HG03342 (cell line): ENCODE data around the gene BORCS5.
"Not testable (repeated sequence)": the region's sequence is repeated elsewhere in the genome, so short reads cannot be mapped to it uniquely, and the experiment has no call there.

Experiments used
- ATAC-seq: cut with Tn5 transposase; IDR thresholded peaks from one replicate; pipeline ENCODE4 v1.9.1; 2021; ENCODE audit warnings: mild to moderate bottlenecking, moderate library complexity; ENCODE audit not compliant: unreplicated experiment

BORCS5 gene

DNA sequence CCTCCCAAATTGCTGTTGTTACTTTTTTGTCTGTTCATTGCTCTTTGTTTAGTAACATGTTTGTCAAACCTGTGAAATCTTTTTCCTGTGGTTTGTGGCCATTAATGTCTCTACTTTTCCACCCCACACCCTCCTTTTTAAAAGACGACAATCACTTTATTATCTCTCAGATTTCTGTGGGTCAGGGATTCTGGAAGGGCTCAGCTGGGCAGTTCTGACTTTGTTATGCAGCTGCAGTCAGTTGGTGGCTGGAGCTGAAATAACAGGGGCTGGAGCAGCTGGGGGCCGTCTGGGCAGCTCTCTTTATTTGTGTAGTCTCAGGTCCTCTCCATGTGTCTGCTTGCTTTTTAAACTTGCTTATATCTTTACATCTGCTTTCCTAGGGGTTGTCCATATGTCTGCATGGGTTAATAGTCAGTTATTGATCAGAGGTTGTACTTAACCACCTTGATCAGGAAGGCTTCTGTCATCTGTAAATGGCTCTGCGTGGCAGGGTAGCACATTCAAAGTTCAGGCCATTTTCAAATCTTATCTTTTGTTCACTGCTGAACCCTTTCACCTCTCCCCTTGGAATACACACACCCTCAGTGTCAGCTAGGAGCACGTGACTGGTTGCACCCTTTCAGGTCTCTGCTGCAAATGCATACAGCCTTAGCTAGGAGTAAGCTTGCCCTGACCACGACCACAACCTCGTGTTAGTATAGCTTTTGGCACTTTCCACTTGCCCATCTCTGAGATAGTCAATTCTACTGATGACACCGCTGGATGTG lies 27.9 kb downstream of the BORCS5 start:
- ATAC-seq: no peak

DNA sequence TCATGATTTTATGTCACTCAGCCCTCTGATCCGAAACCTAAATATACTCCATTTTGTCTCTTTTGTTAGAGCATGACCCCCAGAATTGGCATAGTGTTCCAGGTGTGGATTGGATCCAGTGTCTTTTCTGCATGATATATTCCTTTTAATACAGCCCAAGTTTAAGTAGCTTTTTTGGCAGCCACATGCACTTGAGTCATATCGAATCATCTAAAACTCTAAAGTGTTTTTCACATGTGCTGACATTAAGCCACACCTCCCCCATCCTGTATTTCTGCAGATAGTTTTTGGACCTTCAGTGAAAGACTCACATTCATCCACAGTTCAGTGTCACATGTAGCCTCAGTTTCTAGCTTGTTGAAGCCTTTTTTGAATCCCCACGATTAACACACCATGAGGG lies 30.6 kb downstream of the BORCS5 start:
- no peak for ATAC-seq

DNA sequence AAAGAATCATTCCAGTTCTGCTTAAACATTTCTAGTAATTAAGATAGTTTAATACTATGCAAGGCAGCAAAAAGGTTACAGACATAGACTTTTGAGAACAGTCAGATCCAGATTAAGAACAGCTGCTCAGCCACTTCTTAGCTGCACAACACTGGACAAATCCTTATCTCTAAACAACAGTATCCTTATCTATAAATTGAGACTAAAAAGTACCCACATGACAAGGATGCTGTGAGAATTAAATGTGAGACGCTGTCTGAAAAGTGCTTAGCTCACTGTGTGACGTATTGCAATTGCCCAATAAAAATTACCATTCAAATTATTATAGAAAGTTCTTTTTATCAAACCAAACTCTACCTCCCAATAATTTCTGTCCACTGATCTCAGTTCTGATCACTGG lies 35.5 kb downstream of the BORCS5 start:
- ATAC-seq: no peak

DNA sequence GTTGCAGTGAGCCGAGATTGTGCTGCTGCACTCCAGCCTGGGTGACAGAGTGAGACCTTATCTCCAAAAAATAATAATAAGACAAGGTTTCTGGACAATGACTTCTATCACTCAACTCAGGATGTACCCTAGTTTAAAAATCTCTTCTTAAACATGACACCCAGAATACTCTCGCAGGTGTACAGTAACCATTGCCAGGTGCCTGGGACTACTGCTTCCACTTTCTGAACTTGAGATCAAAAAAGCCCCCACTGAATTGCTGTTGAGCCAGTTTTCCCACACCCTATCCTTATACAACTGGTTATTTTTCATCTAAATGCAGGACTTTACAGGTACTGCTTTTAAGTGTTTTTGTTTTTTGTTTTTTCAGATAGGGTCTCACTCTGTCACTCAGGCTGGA lies 36.3 kb downstream of the BORCS5 start:
- no peak for ATAC-seq

DNA sequence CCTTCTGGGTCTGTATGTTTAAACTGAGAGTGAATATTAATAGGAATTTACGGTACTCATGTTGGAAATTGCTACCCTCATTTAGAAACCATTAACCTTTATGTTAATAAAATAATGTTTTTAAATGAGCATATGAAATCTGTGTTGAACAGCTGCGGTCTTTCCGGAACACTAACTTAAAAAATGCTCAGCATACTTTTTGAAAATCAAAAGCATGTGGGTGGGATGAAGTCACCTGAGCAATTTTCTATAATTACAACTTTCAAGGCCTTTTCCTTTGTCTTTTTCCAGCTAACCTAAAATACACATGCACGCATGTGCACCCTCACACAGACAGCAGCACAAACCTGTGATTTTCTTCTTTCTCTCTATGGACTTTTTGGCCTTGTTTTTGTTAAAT lies 39.8 kb downstream of the BORCS5 start:
- no peak for ATAC-seq

DNA sequence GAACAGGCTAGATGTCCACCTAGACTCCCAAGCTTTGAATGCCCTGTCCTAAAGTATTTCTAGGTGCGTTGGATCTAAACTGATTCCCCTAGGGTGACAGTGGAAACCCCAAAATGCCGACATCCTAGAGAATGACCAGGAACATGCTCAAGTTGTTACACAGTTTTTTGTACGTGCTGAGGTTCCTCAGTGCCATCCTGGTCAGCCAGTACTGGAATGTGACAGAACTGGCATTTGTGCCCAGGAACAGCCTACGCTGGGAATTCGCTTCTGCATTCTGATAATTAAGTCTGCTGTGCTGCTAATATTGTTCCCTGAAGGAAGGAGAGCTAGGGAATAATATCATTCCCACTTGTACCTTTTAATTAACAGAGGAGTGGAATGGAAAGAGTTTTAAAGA lies 40.3 kb downstream of the BORCS5 start:
- no peak for ATAC-seq

DNA sequence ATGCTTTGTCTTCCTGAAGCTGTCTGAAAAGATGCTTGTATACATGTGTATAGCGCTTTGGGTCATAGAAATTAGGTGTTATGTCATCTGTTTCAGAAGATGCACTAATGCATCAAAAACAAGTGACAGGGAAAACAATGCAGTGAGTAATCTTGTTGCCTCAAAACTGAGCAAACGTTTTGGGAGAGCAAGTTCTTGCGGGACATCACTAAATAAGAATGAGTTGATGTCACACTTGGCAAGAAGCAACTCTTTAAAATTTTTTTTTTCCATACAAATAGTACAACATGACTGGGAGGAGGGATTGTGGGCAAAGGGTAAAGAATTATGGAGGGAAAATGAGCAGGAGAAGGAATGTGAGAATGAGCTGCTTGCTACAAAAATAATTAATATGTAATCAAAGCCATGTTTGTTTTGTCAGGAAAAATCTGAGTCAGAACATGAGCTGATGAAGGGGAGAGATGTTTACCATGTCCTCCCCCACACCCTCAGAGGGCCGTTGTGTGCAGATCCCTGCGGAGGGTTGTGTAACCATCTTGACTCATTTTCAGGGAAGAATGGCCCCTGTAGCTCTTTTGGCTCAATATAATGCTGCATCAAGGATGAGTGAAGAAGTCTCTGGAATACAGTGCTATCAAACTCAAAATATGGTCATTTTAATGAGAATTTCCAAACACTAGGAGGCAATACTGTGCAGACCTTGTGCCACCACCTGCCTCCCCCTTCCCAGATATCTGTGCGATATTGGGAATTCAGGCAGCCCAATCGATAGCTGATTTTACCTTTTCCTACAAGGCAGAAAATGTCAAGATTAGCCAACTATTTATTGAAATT lies 41.4 kb downstream of the BORCS5 start:
- ATAC-seq: no peak

DNA sequence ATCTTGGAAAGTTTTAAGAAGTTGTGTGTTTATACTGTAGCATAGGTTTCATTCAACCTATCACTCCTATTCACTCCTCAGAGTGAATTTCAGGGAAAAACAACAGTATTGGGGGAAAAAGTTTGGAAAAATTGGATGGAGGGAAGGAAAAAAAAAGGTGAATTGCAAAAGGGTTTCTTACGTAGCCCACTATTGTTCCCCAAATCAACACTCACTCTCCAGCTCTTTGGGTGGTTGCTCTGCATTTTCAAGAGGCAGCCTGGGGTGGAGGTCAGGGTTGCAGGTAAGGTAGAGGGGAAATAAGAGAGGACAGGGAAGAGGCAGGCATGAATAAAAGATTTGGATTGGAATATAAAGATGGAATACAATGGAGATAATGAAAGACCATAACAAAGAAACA lies 42.3 kb downstream of the BORCS5 start:
- ATAC-seq: no peak

DNA sequence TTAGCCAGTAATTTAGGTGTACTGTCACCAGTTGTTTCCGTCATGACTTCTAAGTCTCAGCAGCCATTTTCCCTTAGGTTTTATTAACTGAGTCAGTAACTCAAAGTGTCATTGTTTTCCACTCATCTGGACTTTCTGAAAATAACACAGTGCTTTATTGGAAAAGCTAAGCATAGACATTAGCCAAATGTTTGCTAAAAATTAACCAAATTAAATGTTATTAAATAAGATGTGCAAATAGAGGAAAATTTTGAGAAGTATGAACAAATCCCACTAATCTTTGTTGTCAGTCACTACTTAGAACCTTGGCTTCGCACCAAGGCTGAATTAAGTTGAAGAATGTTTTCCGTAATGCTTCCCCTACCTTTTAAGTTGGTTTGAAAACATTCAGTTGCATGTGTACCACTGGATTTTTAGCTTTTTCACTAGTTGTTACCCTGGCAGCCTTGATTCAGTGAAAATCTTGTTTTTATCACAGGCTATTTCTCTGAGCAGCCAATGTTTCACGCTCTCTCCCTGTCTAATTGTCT lies 43.0 kb downstream of the BORCS5 start:
- ATAC-seq: no peak

DNA sequence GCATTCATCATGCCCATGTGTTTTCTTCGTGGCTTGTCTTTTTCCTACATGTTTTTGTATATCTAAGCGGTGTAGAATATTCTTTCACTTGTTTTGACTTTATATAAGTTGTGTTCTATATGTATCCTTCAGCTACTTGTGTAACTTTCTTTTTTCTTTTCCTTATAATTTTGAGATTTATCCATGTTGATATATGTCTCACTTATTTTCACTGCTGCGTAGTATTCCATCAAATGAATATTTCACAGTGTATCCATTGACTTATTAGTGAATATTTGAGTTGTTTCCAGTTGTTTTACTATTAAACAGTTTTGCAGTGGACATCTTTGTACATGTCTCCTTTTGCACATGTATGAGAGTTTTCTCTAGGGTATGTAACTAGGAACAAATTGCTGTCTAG lies 43.9 kb downstream of the BORCS5 start:
- ATAC-seq: no peak

DNA sequence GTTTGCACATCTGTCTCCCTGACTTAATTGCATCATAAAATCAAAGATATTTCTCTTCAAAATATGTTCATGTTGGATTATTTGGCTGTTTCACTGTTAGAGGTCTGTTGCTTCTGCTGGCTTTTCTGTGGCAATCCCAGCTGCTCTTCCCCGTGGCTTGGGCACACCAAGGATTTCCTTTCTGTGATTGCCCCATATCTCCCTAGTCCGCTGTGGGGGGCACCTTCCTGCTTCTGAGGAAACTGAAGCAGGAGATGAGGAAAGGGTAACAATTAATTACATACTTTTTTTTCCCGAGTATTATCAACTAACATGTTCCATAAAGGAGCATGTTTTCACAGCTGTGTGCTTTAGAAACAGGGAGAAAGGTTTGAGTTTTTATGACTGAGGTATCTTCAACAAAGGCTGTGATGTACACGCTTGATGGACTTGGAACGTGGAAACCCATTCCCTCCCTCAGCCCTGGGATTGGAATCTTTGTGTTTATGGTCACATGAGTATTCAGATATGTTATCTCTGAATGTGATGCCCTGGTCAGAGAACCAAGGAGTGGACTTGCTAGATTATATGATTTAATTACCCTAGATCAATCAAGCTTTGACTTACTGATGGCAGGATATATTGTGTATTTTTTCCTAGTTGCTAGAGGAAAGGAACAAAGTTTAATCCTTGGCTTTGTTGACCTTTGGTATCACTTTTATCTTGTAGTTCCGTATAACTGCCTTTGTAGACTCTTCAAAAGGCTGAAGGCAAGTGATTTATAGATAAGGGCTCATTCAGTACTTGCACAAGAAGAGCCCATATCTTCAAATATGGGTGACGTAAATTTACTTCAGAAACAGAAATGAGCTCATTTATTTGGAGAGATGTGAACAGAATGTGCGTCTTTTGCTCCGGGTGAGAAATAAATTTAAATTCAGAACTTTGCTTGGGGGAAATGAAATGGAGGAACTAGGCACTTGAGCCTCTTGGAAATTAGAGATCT lies 46.7 kb downstream of the BORCS5 start:
- no peak for ATAC-seq

DNA sequence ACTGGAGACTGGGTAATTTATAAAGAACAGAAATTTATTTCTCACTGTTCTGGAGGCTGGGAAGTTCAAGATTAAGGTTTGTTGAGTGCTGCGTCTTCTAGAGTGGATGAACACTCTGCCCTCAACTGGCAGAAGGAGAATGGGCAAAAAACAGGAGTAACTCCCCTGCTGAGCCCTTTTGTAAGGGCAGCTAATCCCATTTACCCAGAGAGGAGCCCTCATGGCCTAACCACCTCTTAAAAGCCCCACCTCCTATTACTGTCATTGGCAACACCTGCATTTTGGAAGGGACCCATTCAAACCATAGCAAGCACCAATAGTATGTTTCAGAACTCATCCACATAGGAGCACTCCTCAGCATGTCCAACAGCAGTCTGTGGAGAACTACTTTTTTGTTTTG lies 47.4 kb downstream of the BORCS5 start:
- no peak for ATAC-seq

DNA sequence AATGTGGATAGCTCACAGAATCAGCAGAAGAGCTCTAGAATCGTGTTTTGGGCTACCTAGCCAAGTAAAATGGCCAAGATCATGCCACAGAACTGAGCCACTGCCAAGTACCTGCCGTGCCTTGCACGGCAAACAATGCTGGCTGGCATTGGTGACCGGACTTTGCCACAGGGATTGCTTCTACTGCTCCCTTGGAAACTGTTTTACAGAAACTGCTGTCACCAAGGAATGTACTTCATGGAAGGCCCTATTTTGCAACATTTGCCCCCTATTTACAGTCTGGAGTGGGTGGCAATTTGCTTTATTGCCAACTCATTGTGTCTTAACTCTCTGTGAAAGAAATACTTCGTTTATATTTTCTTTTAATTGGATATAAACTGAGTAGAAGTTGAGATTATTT lies 49.0 kb downstream of the BORCS5 start:
- no peak for ATAC-seq

DNA sequence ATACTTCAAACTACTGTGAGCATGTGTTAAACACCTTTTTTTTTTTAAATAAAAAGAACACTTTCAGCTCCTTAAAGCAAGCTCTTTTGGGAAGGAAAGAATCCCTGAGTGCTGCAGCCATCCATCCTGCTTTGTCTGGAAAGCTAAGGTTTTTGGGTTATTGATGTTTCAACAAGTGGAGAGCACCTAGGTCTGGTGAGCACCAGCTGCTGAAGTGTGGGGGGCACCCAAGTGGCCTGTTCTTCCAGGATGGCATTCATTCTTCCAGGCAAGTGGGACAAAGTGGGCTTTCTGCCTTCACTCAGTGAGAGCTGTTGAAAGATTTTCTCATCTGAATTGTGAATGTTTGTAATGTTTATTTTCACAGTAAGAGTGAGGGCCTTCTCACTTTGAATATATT lies 49.9 kb downstream of the BORCS5 start:
- ATAC-seq: no peak

DNA sequence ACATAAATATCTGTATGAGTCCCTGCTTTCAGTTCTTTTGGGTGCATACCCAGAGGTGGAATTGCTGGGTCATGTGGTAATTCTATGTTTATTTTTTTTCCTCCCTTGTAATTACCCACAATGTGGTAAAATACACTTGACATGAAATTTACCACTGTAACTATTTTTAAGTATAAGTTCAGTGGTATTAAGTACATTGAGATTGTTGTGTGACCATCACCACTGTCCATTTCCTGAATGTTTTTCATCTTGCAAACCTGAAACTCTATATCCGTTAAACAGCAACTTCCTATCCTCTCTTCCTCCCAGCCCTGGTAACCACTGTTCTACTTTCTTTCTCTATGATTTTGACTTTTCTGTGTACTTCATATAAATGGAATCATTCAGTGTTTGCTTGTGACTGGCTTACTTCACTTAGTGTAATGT lies 51.4 kb downstream of the BORCS5 start:
- ATAC-seq: no peak

DNA sequence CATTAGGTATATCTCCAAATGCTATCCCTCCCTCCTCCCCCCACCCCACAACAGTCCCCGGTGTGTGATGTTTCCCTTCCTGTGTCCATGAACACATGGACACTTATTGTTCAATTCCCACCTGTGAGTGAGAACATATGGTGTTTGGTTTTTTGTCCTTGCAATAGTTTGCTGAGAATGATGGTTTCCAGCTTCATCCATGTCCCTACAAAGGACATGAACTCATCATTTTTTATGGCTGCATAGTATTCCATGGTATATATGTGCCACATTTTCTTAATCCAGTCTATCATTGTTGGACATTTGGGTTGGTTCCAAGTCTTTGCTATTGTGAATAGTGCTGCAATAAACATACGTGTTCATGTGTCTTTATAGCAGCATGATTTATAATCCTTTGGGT lies 52.5 kb downstream of the BORCS5 start:
- ATAC-seq: not testable (repeated sequence)

DNA sequence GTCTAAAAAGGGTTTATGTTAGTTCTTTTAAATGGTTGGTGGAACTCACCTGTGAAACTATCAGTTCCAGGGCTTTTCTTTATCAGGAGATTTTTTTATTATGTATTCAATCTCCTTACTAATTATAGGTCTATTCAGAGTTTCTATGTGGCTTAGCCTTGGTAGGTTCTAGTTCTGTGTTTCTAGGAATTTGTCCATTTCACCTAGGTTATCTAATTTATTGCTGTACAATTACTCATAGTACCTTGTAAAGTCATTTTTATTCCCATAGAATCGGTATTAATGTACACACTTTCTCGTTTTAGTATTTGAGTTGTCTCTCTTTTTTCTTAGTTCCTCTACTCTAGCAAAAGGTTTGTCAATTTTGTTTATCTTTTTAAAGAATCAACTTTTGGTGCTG lies 59.0 kb downstream of the BORCS5 start:
- ATAC-seq: no peak

DNA sequence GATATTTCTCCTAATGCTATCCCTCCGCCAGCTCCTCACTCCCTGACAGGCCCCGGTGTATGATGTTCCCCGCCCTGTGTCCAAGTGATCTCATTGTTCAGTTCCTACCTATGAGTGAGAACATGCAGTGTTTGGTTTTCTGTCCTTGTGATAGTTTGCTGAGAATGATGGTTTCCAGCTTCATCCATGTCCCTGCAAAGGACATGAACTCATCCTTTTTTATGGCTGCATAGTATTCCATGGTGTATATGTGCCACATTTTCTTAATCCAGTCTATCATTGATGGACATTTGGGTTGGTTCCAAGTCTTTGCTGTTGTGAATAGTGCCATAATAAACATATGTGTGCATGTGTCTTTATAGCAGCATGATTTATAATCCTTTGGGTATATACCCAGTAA lies 62.3 kb downstream of the BORCS5 start:
- not testable (repeated sequence) for ATAC-seq

DNA sequence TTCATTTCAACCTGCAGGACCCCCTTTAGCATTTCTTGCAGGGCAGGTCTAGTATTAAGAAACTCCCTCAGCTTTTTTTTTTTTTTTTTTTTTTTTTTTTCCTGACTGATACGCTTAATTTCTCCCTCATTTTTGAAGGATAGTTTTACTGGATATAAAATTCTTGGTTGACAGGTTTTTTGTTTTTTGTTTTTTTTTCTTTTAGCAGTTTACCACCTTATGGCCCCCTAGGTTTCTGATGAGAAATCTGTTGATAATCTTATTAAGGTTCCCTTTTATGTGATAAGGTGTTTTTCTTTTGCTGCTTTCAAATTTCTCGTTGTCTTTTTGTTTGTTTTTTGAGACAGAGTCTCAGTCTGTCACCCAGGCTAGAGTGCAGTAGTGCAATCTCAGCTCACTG lies 66.5 kb downstream of the BORCS5 start:
- no peak for ATAC-seq

DNA sequence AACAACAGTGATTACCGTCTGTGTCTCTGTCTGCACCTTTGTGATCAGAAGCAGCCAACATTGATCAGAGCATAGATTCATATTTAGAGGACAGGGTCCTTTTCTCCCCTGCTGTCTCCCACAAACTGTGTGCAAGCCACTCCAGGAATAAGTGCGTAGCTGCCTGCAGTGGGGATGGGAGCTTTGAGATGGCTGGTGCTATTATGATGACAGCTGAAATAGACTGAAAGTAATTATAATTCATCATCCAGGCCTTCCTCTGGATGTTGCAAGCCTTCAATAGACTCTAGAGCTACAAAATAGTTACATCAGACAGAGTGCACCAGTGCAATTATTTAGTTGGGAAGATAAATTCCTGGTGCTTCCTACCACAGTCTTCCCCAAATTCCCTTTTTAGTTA lies 68.1 kb downstream of the BORCS5 start:
- no peak for ATAC-seq

DNA sequence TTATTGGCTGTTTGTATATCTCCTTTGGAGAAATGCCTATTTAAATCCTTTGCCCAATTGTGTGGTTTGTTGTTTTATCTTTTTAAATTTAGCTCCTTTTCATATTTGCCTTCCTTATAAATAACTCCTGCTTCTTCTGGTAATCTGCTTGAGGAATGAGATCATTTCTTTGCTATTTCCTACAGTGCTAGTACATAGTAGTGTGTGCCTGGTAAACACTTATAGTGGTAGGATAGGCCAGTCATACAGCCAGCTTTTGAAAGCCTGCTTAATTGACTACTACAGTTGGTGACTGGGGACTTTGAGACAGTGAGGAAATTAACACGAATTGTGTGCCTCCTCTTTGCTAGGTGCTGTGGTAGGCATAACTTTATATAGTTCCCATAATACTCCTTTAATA lies 68.7 kb downstream of the BORCS5 start:
- ATAC-seq: no peak
